ENCODE measurements around the gene MESP1.

The MESP1 gene

GRCh38 chr15:89755701-89756100, 4.7 kb upstream of the MESP1 start:
- DNase-seq: no peak

GRCh38 chr15:89754361-89755154, 3.5 kb upstream of the MESP1 start:
- DNase-seq: no peak

- no peak for DNase-seq
Measured at GRCh38 chr15:89753855-89754254, 2.8 kb upstream of the MESP1 start.

- no peak for DNase-seq
Measured at GRCh38 chr15:89751748-89752147, 699 bp upstream of the MESP1 start.

- no peak for DNase-seq
Measured at GRCh38 chr15:89749951-89750559, 994 bp downstream of the MESP1 start.

GRCh38 chr15:89749526-89749925, 1.5 kb downstream of the MESP1 start:
- no peak for DNase-seq

- no peak for DNase-seq
Measured at GRCh38 chr15:89749054-89749453, 2.0 kb downstream of the MESP1 start.

- no peak for DNase-seq
Measured at GRCh38 chr15:89747708-89748682, 3.1 kb downstream of the MESP1 start.

- no peak for DNase-seq
Measured at GRCh38 chr15:89746386-89746780, 4.7 kb downstream of the MESP1 start.

- no peak for DNase-seq
Measured at GRCh38 chr15:89745768-89746167, 5.3 kb downstream of the MESP1 start.

GRCh38 chr15:89745131-89745530, 5.9 kb downstream of the MESP1 start:
- DNase-seq: no peak

- DNase-seq: no peak
Measured at GRCh38 chr15:89743594-89743993, 7.5 kb downstream of the MESP1 start.

GRCh38 chr15:89743011-89743410, 8.0 kb downstream of the MESP1 start:
- no peak for DNase-seq

GRCh38 chr15:89740137-89740536, 10.9 kb downstream of the MESP1 start:
- peak; percentile 38 for DNase-seq

GRCh38 chr15:89735773-89736172, 15.3 kb downstream of the MESP1 start:
- no peak for DNase-seq

GRCh38 chr15:89732451-89733172, 18.4 kb downstream of the MESP1 start:
- no peak for DNase-seq

- DNase-seq: no peak
Measured at GRCh38 chr15:89731275-89731674, 19.8 kb downstream of the MESP1 start.

- no peak for DNase-seq
Measured at GRCh38 chr15:89728254-89728653, 22.8 kb downstream of the MESP1 start.

- no peak for DNase-seq
Measured at GRCh38 chr15:89725064-89725463, 26.0 kb downstream of the MESP1 start.

GRCh38 chr15:89724621-89725020, 26.4 kb downstream of the MESP1 start:
- DNase-seq: no peak

- DNase-seq: no peak
Measured at GRCh38 chr15:89723031-89723430, 28.0 kb downstream of the MESP1 start.

- no peak for DNase-seq
Measured at GRCh38 chr15:89714775-89715174, 36.3 kb downstream of the MESP1 start.

GRCh38 chr15:89707577-89707976, 43.5 kb downstream of the MESP1 start:
- no peak for DNase-seq

All from DMS 273 treated with DMSO at 0.1 percent for 48 hours (cell line).